Endothelial cell of umbilical vein (primary cell): ENCODE measurements around the gene TECTB. TPM values are rescaled to one million over a fixed set of nuclear protein-coding genes. Genes with fewer than 3 reads are reported as not detected.

Source experiments
- BruUV-seq: library from RNA; stranded (reverse); fragments of 400-500 nt; replicated peaks from 2 replicates; lab custom pipeline; 2021; lab: Mats Ljungman, UMichigan
- CTCF ChIA-PET: fragments of 300-600, 350-600 bp; sonication (Branson Sonifier 250); formaldehyde crosslinking; loops from one replicate; lab custom pipeline; 2021; ENCODE audit warnings: antibody characterized with exemption, inconsistent platforms; lab: Charles Lee
- POLR2A ChIA-PET: fragments of 300-600, 350-600 bp; sonication (Branson Sonifier 250); formaldehyde crosslinking; loops from one replicate; lab custom pipeline; 2021; ENCODE audit warnings: antibody characterized with exemption, inconsistent platforms; lab: Charles Lee
- DNase-seq: peaks from one replicate; pipeline ENCODE4 v3.0.0-alpha.2; 2011; ENCODE audit warnings: low read depth, low spot score
- FAIRE-seq: peaks from 2 replicates; lab custom pipeline; 2011; peaks lifted over from hg19 to GRCh38; lab: Jason Lieb, UNC
- H2AFZ ChIP-seq: 2 replicates; pipeline ENCODE4 v1.6.0; 2012; ENCODE audit warnings: low read depth, low read length, control low read depth, inconsistent platforms
- H3K27ac ChIP-seq: 2 replicates; pipeline ENCODE4 v1.5.1; 2011; ENCODE audit warnings: low read depth, mild to moderate bottlenecking, control low read depth, low read length, moderate library complexity; ENCODE audit not compliant: insufficient read depth
- H3K27me3 ChIP-seq, 2 experiments: 2 replicates each; pipeline versions ENCODE4 v1.6.0 to v1.6.1; 2011; ENCODE audit warnings: low read length in 2 of 2, mixed read lengths in 1 of 2; ENCODE audit not compliant: control insufficient read depth in 2 of 2, insufficient read depth in 2 of 2
- H3K36me3 ChIP-seq, 2 experiments: 2 replicates in 1 of 2; 3 replicates in 1 of 2; pipeline ENCODE4 v1.5.1; 2011; ENCODE audit warnings: low read length in 2 of 2, mild to moderate bottlenecking in 1 of 2, moderate library complexity in 1 of 2; ENCODE audit not compliant: control insufficient read depth in 2 of 2, insufficient read depth in 2 of 2; ENCODE audit errors: extremely low read depth in 1 of 2
- H3K4me1 ChIP-seq: 3 replicates; pipeline ENCODE4 v1.5.1; 2011; ENCODE audit warnings: mild to moderate bottlenecking, low read length; ENCODE audit not compliant: control insufficient read depth, insufficient read depth; ENCODE audit errors: extremely low read depth
- H3K4me2 ChIP-seq: 2 replicates; pipeline ENCODE4 v1.6.1; 2011; ENCODE audit warnings: low read length, control low read depth, mixed read lengths; ENCODE audit not compliant: insufficient read depth
- H3K4me3 ChIP-seq, 3 experiments: fragments of 200-600 bp in 1 of 3; sonication (generic), shearing (Covaris generic) in 1 of 3; replicated peaks in 1 of 3; 2 replicates each; pipeline ENCODE4 v1.5.1; 2011 to 2016; ENCODE audit warnings: control low read depth in 3 of 3, low read length in 3 of 3, mild to moderate bottlenecking in 2 of 3, inconsistent platforms in 1 of 3, low read depth in 1 of 3, moderate library complexity in 1 of 3; ENCODE audit not compliant: insufficient read depth in 1 of 3
- H3K79me2 ChIP-seq: 2 replicates; pipeline ENCODE4 v1.6.0; 2012; ENCODE audit warnings: low read length, inconsistent platforms; ENCODE audit not compliant: control insufficient read depth, insufficient read depth
- H3K9ac ChIP-seq: replicated peaks from 2 replicates; pipeline ENCODE3; 2011; ENCODE audit warnings: low read length, control low read depth; ENCODE audit not compliant: insufficient read depth; ENCODE audit errors: extremely low read depth
- H3K9me1 ChIP-seq: replicated peaks from 3 replicates; pipeline ENCODE4 v1.6.0; 2011; ENCODE audit warnings: mild to moderate bottlenecking, low read length; ENCODE audit not compliant: control insufficient read depth, insufficient read depth; ENCODE audit errors: extremely low read depth
- H3K9me3 ChIP-seq: replicated peaks from 2 replicates; pipeline ENCODE4 v1.5.1; 2012; ENCODE audit warnings: low read length, inconsistent platforms; ENCODE audit not compliant: control insufficient read depth, insufficient read depth
- H4K20me1 ChIP-seq: replicated peaks from 2 replicates; pipeline ENCODE3; 2011; ENCODE audit warnings: mild to moderate bottlenecking, low read length; ENCODE audit not compliant: control insufficient read depth, insufficient read depth; ENCODE audit errors: extremely low read depth
- CTCF ChIP-seq, 2 donors: IDR thresholded peaks; 1 replicate in 1 of 2; 2 replicates in 1 of 2; pipeline ENCODE4 v1.5.1; 2011; ENCODE audit warnings: low read length in 2 of 2, mild to moderate bottlenecking in 2 of 2, moderate library complexity in 2 of 2, control low read depth in 1 of 2, inconsistent platforms in 1 of 2, low read depth in 1 of 2; ENCODE audit not compliant: insufficient read depth in 1 of 2; ENCODE audit errors: extremely low read depth in 1 of 2
- EZH2 ChIP-seq: IDR thresholded peaks from 2 replicates; pipeline ENCODE4 v1.6.1; 2012; ENCODE audit warnings: borderline replicate concordance, low read depth, mild to moderate bottlenecking, moderate library complexity, low read length, inconsistent platforms; ENCODE audit not compliant: severe bottlenecking
- FOS ChIP-seq: IDR thresholded peaks from 2 replicates; pipeline ENCODE4 v1.6.1; 2011; ENCODE audit warnings: mild to moderate bottlenecking, low read length, moderate library complexity, borderline replicate concordance; ENCODE audit not compliant: insufficient read depth
- GATA2 ChIP-seq: IDR thresholded peaks from 2 replicates; pipeline ENCODE4 v1.7.0; 2011; ENCODE audit warnings: low read depth, mild to moderate bottlenecking, moderate library complexity, mixed read lengths, low read length; ENCODE audit not compliant: insufficient read length, insufficient read depth
- JUN ChIP-seq: IDR thresholded peaks from 2 replicates; pipeline ENCODE4 v1.6.1; 2011; ENCODE audit warnings: borderline replicate concordance, low read depth; ENCODE audit not compliant: insufficient read length, insufficient read depth
- MAX ChIP-seq: IDR thresholded peaks from 2 replicates; pipeline ENCODE4 v1.6.1; 2011; ENCODE audit not compliant: insufficient read depth, insufficient read length
- MYC ChIP-seq: IDR thresholded peaks from one replicate; pipeline ENCODE4 v1.6.1; 2011; ENCODE audit warnings: mild to moderate bottlenecking, low read depth, low read length
- POLR2A ChIP-seq: IDR thresholded peaks from 2 replicates; pipeline ENCODE4 v1.6.1; 2012; ENCODE audit warnings: low read depth, mild to moderate bottlenecking, control low read depth, low read length
- POLR2AphosphoS5 ChIP-seq: IDR thresholded peaks from 2 replicates; pipeline ENCODE4 v1.6.1; 2012; ENCODE audit warnings: low read depth, mild to moderate bottlenecking, control low read depth, low read length, moderate library complexity; ENCODE audit not compliant: insufficient read depth
- dilution Hi-C: fragments of 300-500 bp; cut with MboI; formaldehyde crosslinking; loops from one replicate; pipeline ENCODE4 v1.15.0; 2019; ENCODE audit warnings: low sequenced_read_pairs; ENCODE audit not compliant: extremely low pct_ligation_motif_present
- intact Hi-C: fragments of 100-400 bp; cut with micrococcal nuclease; formaldehyde crosslinking; loops from one replicate; pipeline ENCODE4 v1.10.0; 2022
- polyA plus RNA-seq, 4 experiments: library from polyadenylated mRNA; depleted of rRNA in 3 of 4; stranded (reverse) in 3 of 4; unstranded in 1 of 4; fragments of >200 nt; gene quantifications; 2 replicates each; pipeline versions ENCODE4 v1.2.1 to v1.2.3, GENCODE V29; 2011 to 2012; ENCODE audit warnings: missing spikeins in 1 of 4
- total RNA-seq: library from RNA; stranded (reverse); gene quantifications from 2 replicates; pipeline ENCODE4 v1.2.3, GENCODE V29; 2021

The TECTB gene
- total and polyA plus RNA-seq, 2 donors (not counting 3 experiments of a cell fraction or from before 2014, with no cell fraction given): not detected

- Histone ChIP-seq H3K9me1 (no peaks in the 10 kb centered on the region), H3K27me3 (peaks cover 0 to 3% of the 10 kb centered on the region in 2 experiments), H3K9ac (no peak overlapping the region), H3K4me3 (no peak overlapping the region), H3K36me3 (no peaks in the 10 kb centered on the region), H3K27ac (no peak overlapping the region), H3K4me2 (no peak overlapping the region), H3K9me3 (no peaks in the 10 kb centered on the region), H3K79me2 (no peaks in the 10 kb centered on the region), H2AFZ (no peak overlapping the region), H4K20me1 (no peaks in the 10 kb centered on the region), H3K4me1 (no peaks in the 10 kb centered on the region)
- BruUV-seq: no TSS peak
- FAIRE-seq (no peak), DNase-seq (no peak)
- dilution Hi-C loops (no loop called here), intact Hi-C loops (no loop called here)
- no peak for TF ChIP-seq FOS
- no peak for TF ChIP-seq EZH2
- no peak for TF ChIP-seq POLR2AphosphoS5
- no peak for TF ChIP-seq CTCF (IDR thresholded peaks at IDR 0.05; ENCODE audit: extremely low read depth in 1 of 2, insufficient read depth in 1 of 2, low read depth in 1 of 2, low read length in 2 of 2)
- TF ChIP-seq GATA2: no peak
- TF ChIP-seq MAX: no peak
- no peak for TF ChIP-seq POLR2A
- no peak for TF ChIP-seq JUN
- TF ChIP-seq MYC: no peak
- ChIA-PET POLR2A (no interaction called here), CTCF (interaction anchor here (1.0 to 1.9 kb wide), 3 partner anchors 9 to 142 kb away, joined by 3 to 12 read pairs (median 5); no protein-coding TSS in a partner anchor)
Measured at GRCh38 chr10:112330162-112330561, 47.0 kb downstream of the TECTB start.
